Measurements from ENCODE around the gene SLC10A7. TPM values are rescaled to one million over a fixed set of nuclear protein-coding genes. Genes with fewer than 3 reads are reported as not detected.

The SLC10A7 gene
- total and polyA plus RNA-seq, 2 donors (not counting 1 experiment from before 2014, with no cell fraction given): 5.7 to 18.3 TPM

- Histone ChIP-seq H3K4me2 (replicated peaks; ENCODE audit: low read depth, low read length, poor library complexity, severe bottlenecking) (no peak overlapping the region), H2AFZ (ENCODE audit: insufficient read depth, low read depth, low read length, poor library complexity, severe bottlenecking) (no peak overlapping the region), H3K4me1 (ENCODE audit: control insufficient read depth in 2 of 2, insufficient read depth in 2 of 2, low read length in 2 of 2) (no peaks in the 10 kb centered on the region), H3K4me3 (ENCODE audit: control extremely low read depth in 1 of 5, extremely low read depth in 1 of 5, insufficient read depth in 1 of 5, low read depth in 2 of 5, low read length in 4 of 5) (no peak overlapping the region), H3K36me3 (replicated peaks in 1 of 2; ENCODE audit: control extremely low read depth in 1 of 2, control insufficient read depth in 1 of 2, extremely low read depth in 1 of 2, insufficient read depth in 2 of 2, low read length in 1 of 2) (no peaks in the 10 kb centered on the region), H3K79me2 (ENCODE audit: control insufficient read depth, insufficient read depth, low read length) (no peaks in the 10 kb centered on the region), H3K27me3 (replicated peaks in 1 of 4; ENCODE audit: control extremely low read depth in 1 of 4, control insufficient read depth in 3 of 4, insufficient read depth in 4 of 4, low read length in 3 of 4) (no peaks in the 10 kb centered on the region), H3K9ac (ENCODE audit: low read length) (no peak overlapping the region), H3K9me3 (ENCODE audit: control extremely low read depth in 1 of 3, control insufficient read depth in 2 of 3, insufficient read depth in 1 of 3, low read length in 2 of 3) (no peaks in the 10 kb centered on the region), H3K27ac (ENCODE audit: low read length in 2 of 2) (no peak overlapping the region), H4K20me1 (ENCODE audit: control insufficient read depth, insufficient read depth, low read length, poor library complexity, severe bottlenecking) (no peaks in the 10 kb centered on the region)
- POLR2A ChIA-PET: no interaction called here
- no peak for ATAC-seq (ENCODE audit: low read depth)
- CTCF ChIA-PET: interaction anchor here (0.9 kb wide), 1 partner anchor 30 kb away, joined by 5 read pairs; no protein-coding TSS in a partner anchor
- H3K4me1 Mint-ChIP-seq: no peaks in the 10 kb centered on the region
- H3K9me3 Mint-ChIP-seq (ENCODE audit: insufficient read depth): no peaks in the 10 kb centered on the region
- no peaks in the 10 kb centered on the region for H3K27me3 Mint-ChIP-seq
- intact Hi-C loops (cut with micrococcal nuclease): no loop called here
- no peak overlapping the region for H3K27ac Mint-ChIP-seq
- no peak for TF ChIP-seq EZH2 (IDR thresholded peaks at IDR 0.05; ENCODE audit: borderline replicate concordance, insufficient read depth, low read depth, low read length, poor library complexity, severe bottlenecking)
- TF ChIP-seq, protein P1, sequence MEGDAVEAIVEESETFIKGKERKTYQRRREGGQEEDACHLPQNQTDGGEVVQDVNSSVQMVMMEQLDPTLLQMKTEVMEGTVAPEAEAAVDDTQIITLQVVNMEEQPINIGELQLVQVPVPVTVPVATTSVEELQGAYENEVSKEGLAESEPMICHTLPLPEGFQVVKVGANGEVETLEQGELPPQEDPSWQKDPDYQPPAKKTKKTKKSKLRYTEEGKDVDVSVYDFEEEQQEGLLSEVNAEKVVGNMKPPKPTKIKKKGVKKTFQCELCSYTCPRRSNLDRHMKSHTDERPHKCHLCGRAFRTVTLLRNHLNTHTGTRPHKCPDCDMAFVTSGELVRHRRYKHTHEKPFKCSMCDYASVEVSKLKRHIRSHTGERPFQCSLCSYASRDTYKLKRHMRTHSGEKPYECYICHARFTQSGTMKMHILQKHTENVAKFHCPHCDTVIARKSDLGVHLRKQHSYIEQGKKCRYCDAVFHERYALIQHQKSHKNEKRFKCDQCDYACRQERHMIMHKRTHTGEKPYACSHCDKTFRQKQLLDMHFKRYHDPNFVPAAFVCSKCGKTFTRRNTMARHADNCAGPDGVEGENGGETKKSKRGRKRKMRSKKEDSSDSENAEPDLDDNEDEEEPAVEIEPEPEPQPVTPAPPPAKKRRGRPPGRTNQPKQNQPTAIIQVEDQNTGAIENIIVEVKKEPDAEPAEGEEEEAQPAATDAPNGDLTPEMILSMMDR (IDR thresholded peaks at IDR 0.05): no peak
- no peak overlapping the region for H3K4me3 Mint-ChIP-seq
- WGBS (ENCODE audit: insufficient coverage): 100% methylated on average over 1 of the region's 1 CpG
- DNase-seq: no peak
Measured at GRCh38 chr4:146274774-146275173, 247.0 kb downstream of the SLC10A7 start.

DNA sequence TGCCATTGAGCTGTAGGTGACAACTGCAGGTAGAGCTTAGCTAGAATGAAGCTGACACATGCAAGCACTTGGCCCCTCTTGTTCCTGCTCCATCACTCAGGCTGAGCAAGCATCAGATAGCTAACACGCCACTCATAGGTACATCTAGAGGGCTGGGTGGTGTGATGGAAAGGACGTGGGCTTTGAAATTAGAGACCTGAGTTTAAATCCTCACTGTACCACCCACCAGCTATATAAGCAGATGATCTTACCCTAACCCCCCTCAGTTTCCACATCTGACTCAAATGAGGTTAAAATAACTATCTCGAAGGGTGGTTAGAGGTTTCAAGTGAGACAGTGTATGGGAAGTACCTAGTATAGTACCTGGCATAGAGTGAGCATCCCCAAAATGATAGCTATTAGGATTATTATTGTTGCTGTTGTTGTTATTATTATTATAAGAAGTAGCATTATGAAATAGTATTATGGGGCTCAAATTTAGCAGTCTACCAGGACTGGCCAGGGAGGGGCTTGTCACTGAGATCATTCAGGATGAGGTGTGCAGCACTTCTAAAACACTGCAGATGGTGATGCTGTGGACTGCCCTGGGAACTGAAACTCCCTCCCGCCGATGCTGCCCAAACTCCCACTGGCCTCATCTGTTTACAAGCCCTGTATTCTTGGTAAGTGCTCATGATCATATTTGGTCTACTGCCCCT, 248.4 kb downstream of the SLC10A7 start:
- H3K4me3 ChIP-seq (ENCODE audit: control extremely low read depth in 1 of 5, extremely low read depth in 1 of 5, insufficient read depth in 1 of 5, low read depth in 2 of 5, low read length in 4 of 5): no peak overlapping the region
- no peaks in the 10 kb centered on the region for H3K79me2 ChIP-seq (ENCODE audit: control insufficient read depth, insufficient read depth, low read length)
- H4K20me1 ChIP-seq (ENCODE audit: control insufficient read depth, insufficient read depth, low read length, poor library complexity, severe bottlenecking): no peaks in the 10 kb centered on the region
- H3K9me3 ChIP-seq (ENCODE audit: control extremely low read depth in 1 of 3, control insufficient read depth in 2 of 3, insufficient read depth in 1 of 3, low read length in 2 of 3): no peaks in the 10 kb centered on the region
- no peaks in the 10 kb centered on the region for H3K27me3 ChIP-seq (replicated peaks in 1 of 4; ENCODE audit: control extremely low read depth in 1 of 4, control insufficient read depth in 3 of 4, insufficient read depth in 4 of 4, low read length in 3 of 4)
- H3K27ac ChIP-seq (ENCODE audit: low read length in 2 of 2): no peak overlapping the region
- DNase-seq (no peak), ATAC-seq (ENCODE audit: low read depth) (no peak)
- no peak overlapping the region for H3K4me2 ChIP-seq (replicated peaks; ENCODE audit: low read depth, low read length, poor library complexity, severe bottlenecking)
- H3K4me3 Mint-ChIP-seq: no peak overlapping the region
- H3K9me3 Mint-ChIP-seq (ENCODE audit: insufficient read depth): no peaks in the 10 kb centered on the region
- no peaks in the 10 kb centered on the region for H3K4me1 Mint-ChIP-seq
- no peak overlapping the region for H2AFZ ChIP-seq (ENCODE audit: insufficient read depth, low read depth, low read length, poor library complexity, severe bottlenecking)
- no peaks in the 10 kb centered on the region for H3K27me3 Mint-ChIP-seq
- no peaks in the 10 kb centered on the region for H3K36me3 ChIP-seq (replicated peaks in 1 of 2; ENCODE audit: control extremely low read depth in 1 of 2, control insufficient read depth in 1 of 2, extremely low read depth in 1 of 2, insufficient read depth in 2 of 2, low read length in 1 of 2)
- H3K4me1 ChIP-seq (ENCODE audit: control insufficient read depth in 2 of 2, insufficient read depth in 2 of 2, low read length in 2 of 2): no peaks in the 10 kb centered on the region
- no peak overlapping the region for H3K9ac ChIP-seq (ENCODE audit: low read length)
- ChIA-PET POLR2A (no interaction called here), CTCF (interaction anchor here (0.5 kb wide), 1 partner anchor 641 kb away, joined by 3 read pairs; no protein-coding TSS in a partner anchor)
- intact Hi-C loops (cut with micrococcal nuclease): no loop called here
- no peak for TF ChIP-seq EZH2 (IDR thresholded peaks at IDR 0.05; ENCODE audit: borderline replicate concordance, insufficient read depth, low read depth, low read length, poor library complexity, severe bottlenecking)
- TF ChIP-seq, protein P1 (IDR thresholded peaks at IDR 0.05): no peak
- H3K27ac Mint-ChIP-seq: no peak overlapping the region
- WGBS (ENCODE audit: insufficient coverage): 40% methylated on average over 1 of the region's 5 CpGs

Data from B cell (primary cell).